PC-3 (cell line): ENCODE measurements around the gene EFCAB11. TPM values are rescaled to one million over a fixed set of nuclear protein-coding genes. Genes with fewer than 3 reads are reported as not detected.

Experiments
- ATAC-seq: fragments of 200-7000 bp; cut with Tn5 transposase; 2 replicates; pipeline ENCODE4 v1.9.1; 2020; ENCODE audit warnings: mild to moderate bottlenecking, moderate library complexity
- BruUV-seq: library from RNA; stranded (reverse); fragments of 400-500 nt; replicated peaks from 2 replicates; lab custom pipeline; 2021; lab: Mats Ljungman, UMichigan
- CTCF ChIA-PET: fragments of 300-600 bp; sonication (Branson Sonifier 250); formaldehyde crosslinking; loops from one replicate; lab custom pipeline; 2022; ENCODE audit warnings: antibody characterized with exemption; lab: Charles Lee
- POLR2A ChIA-PET: fragments of 300-600 bp; sonication (Branson Sonifier 250); formaldehyde crosslinking; loops from one replicate; lab custom pipeline; 2022; ENCODE audit warnings: antibody characterized with exemption; ENCODE audit not compliant: unreplicated experiment; lab: Charles Lee
- DNase-seq: peaks from one replicate; pipeline ENCODE4 v3.0.0-alpha.2; 2015
- H2AFZ ChIP-seq: fragments of 300-600 bp; sonication (generic); 2 replicates; pipeline ENCODE4 v1.6.0; 2016; ENCODE audit warnings: antibody characterized with exemption, low read length
- H3F3A ChIP-seq: fragments of 300-600 bp; sonication (generic); one replicate; pipeline ENCODE4 v1.6.0; 2017; ENCODE audit warnings: antibody characterized with exemption, low read length, control low read depth, mild to moderate bottlenecking; ENCODE audit not compliant: unreplicated experiment
- H3K27ac ChIP-seq: fragments of 300-600 bp; sonication (generic); 2 replicates; pipeline ENCODE4 v1.5.1; 2016; ENCODE audit warnings: mild to moderate bottlenecking, low read length
- H3K27me3 ChIP-seq: fragments of 300-600 bp; sonication (generic); 2 replicates; pipeline ENCODE4 v1.6.1; 2016; ENCODE audit warnings: low read length, mixed read lengths
- H3K36me3 ChIP-seq: fragments of 300-600 bp; sonication (generic); 2 replicates; pipeline ENCODE4 v1.6.1; 2016; ENCODE audit warnings: low read depth, mixed run types, low read length, mixed read lengths
- H3K4me1 ChIP-seq: fragments of 300-600 bp; sonication (generic); 2 replicates; pipeline ENCODE4 v1.5.1; 2016; ENCODE audit warnings: low read length; ENCODE audit not compliant: insufficient read depth
- H3K4me2 ChIP-seq: fragments of 300-600 bp; sonication (generic); 2 replicates; pipeline ENCODE4 v1.6.0; 2016; ENCODE audit warnings: low read length
- H3K4me3 ChIP-seq: fragments of 300-600 bp; sonication (generic); 2 replicates; pipeline ENCODE4 v1.5.1; 2016; ENCODE audit warnings: mild to moderate bottlenecking, low read length, mixed read lengths
- H3K79me2 ChIP-seq: fragments of 300-600 bp; sonication (generic); 2 replicates; pipeline ENCODE4 v1.6.1; 2017; ENCODE audit warnings: low read length, mixed read lengths
- H3K9ac ChIP-seq: fragments of 300-600 bp; sonication (generic); 2 replicates; pipeline ENCODE4 v1.6.0; 2016; ENCODE audit warnings: mild to moderate bottlenecking, low read length
- H3K9me2 ChIP-seq: fragments of 300-600 bp; sonication (generic); replicated peaks from 2 replicates; pipeline ENCODE4 v1.6.1; 2016; ENCODE audit warnings: mixed run types, low read length, mixed read lengths
- H3K9me3 ChIP-seq: fragments of 300-600 bp; sonication (generic); 2 replicates; pipeline ENCODE4 v1.6.1; 2016; ENCODE audit warnings: low read length, mixed read lengths
- H4K20me1 ChIP-seq: fragments of 300-600 bp; sonication (generic); 2 replicates; pipeline ENCODE4 v1.6.1; 2016; ENCODE audit warnings: low read length, mixed read lengths
- EZH2 ChIP-seq: fragments of 300-600 bp; sonication (generic); IDR thresholded peaks from one replicate; pipeline ENCODE4 v1.6.1; 2017; ENCODE audit warnings: antibody characterized with exemption, mild to moderate bottlenecking, low read length; ENCODE audit not compliant: unreplicated experiment
- EZH2phosphoT487 ChIP-seq: fragments of 300-600 bp; sonication (generic); IDR thresholded peaks from 2 replicates; pipeline ENCODE4 v1.6.1; 2018; ENCODE audit warnings: mild to moderate bottlenecking, antibody characterized with exemption, low read length, borderline replicate concordance
- intact Hi-C: fragments of 100-400 bp; cut with micrococcal nuclease; formaldehyde crosslinking; loops from 2 replicates; pipeline ENCODE4 v1.9.0; 2023
- total RNA-seq: library from RNA; depleted of rRNA; stranded (reverse); fragments of >200 nt; gene quantifications from 2 replicates; pipeline ENCODE4 v1.2.3, GENCODE V29; 2014
- TF ChIP-seq, protein P1 (sequence below): fragments of 300-600 bp; sonication (generic); conservative IDR thresholded peaks from 2 replicates; pipeline ENCODE4 v1.5.1; 2017; ENCODE audit warnings: antibody characterized with exemption, low read depth, mild to moderate bottlenecking, low read length

EFCAB11 gene
- total RNA-seq, 1 experiment from 2014 or later, result 7.0 TPM

DNA sequence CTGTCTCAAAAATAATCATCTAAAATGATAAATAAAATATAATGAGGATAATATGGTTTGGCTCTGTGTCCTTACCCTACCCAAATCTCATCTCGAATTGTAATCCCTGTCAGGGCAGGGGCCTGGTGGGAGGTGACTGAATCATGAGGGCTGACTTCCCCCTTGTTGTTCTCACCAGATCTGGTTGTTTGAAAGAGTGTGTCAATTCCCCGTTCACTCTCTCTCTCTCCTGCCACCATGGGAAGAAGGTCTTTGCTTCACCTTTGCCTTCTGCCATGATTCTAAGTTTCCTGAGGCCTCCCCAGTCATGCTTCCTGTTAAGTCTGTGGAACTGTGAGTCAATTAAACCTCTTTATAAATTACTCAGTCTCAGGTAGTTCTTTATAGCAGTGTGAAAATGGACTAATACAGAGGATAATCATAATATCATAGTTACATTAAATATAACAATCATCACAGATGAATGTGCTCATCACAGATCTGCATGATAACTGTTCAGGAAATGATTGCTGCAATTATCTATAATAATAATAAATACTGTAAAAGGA is 12.6 kb downstream of the EFCAB11 start:
- no peak overlapping the region for H3K4me3 ChIP-seq
- H3K27ac ChIP-seq, result no peak overlapping the region
- H3K27me3 ChIP-seq, result no peaks in the 10 kb centered on the region
- POLR2A ChIA-PET, result no interaction called here
- H3F3A ChIP-seq, result no peaks in the 10 kb centered on the region
- BruUV-seq, result no TSS peak
- CTCF ChIA-PET, result no interaction called here
- H3K36me3 ChIP-seq, result no peaks in the 10 kb centered on the region
- no peaks in the 10 kb centered on the region for H4K20me1 ChIP-seq
- DNase-seq (no peak), ATAC-seq (no peak)
- H3K79me2 ChIP-seq, result no peaks in the 10 kb centered on the region
- no peak overlapping the region for H2AFZ ChIP-seq
- TF ChIP-seq, protein P1, sequence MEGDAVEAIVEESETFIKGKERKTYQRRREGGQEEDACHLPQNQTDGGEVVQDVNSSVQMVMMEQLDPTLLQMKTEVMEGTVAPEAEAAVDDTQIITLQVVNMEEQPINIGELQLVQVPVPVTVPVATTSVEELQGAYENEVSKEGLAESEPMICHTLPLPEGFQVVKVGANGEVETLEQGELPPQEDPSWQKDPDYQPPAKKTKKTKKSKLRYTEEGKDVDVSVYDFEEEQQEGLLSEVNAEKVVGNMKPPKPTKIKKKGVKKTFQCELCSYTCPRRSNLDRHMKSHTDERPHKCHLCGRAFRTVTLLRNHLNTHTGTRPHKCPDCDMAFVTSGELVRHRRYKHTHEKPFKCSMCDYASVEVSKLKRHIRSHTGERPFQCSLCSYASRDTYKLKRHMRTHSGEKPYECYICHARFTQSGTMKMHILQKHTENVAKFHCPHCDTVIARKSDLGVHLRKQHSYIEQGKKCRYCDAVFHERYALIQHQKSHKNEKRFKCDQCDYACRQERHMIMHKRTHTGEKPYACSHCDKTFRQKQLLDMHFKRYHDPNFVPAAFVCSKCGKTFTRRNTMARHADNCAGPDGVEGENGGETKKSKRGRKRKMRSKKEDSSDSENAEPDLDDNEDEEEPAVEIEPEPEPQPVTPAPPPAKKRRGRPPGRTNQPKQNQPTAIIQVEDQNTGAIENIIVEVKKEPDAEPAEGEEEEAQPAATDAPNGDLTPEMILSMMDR, result no peak
- TF ChIP-seq EZH2, result no peak
- TF ChIP-seq EZH2phosphoT487, result no peak
- H3K4me2 ChIP-seq, result no peak overlapping the region
- no peaks in the 10 kb centered on the region for H3K4me1 ChIP-seq
- intact Hi-C loops, result no loop called here
- H3K9ac ChIP-seq, result no peak overlapping the region
- no peaks in the 10 kb centered on the region for H3K9me2 ChIP-seq
- no peaks in the 10 kb centered on the region for H3K9me3 ChIP-seq

DNA sequence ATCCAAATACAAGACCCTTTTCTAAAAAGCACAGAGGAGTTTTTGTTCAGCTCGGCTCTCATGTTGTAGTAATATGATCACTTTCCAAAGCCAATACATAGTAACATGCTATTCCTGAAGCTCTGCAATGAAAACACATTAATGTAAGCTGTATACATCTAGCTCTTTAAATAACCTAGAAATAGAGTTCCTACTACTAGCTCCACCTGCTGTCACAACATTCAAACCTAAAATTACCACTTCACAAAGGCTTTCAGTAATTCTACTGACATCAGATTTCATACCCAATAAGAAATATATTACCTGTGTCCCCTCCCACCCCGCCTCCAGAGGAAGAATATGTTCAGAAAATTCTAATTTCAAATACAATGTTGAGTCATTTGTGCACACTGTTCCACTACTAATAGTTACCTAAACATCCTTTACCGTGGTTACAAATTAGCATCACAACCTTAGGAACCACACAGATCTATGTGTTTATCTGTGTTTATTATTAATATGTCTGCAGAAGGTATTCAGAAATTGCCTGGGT is 17.8 kb downstream of the EFCAB11 start:
- no peak for TF ChIP-seq EZH2phosphoT487
- TF ChIP-seq, protein P1, result peak; percentile 46
- no peak overlapping the region for H3K27ac ChIP-seq
- H4K20me1 ChIP-seq, result no peaks in the 10 kb centered on the region
- no peak overlapping the region for H3K4me2 ChIP-seq
- POLR2A ChIA-PET, result interaction anchor here (0.6 kb wide), 1 partner anchor 16 kb away, joined by 3 read pairs; no protein-coding TSS in a partner anchor
- no peak overlapping the region for H3K9ac ChIP-seq
- no peak overlapping the region for H3K4me3 ChIP-seq
- DNase-seq (peak; percentile 26), ATAC-seq (peak; percentile 64)
- no peaks in the 10 kb centered on the region for H3K36me3 ChIP-seq
- no peaks in the 10 kb centered on the region for H3K9me2 ChIP-seq
- no peaks in the 10 kb centered on the region for H3K79me2 ChIP-seq
- no peak overlapping the region for H2AFZ ChIP-seq
- no peaks in the 10 kb centered on the region for H3K4me1 ChIP-seq
- H3K9me3 ChIP-seq, result no peaks in the 10 kb centered on the region
- intact Hi-C loops, result loop anchor here (5.0 kb wide), 1 partner anchor 909 kb away; no protein-coding TSS in a partner anchor
- no peaks in the 10 kb centered on the region for H3F3A ChIP-seq
- H3K27me3 ChIP-seq, result no peaks in the 10 kb centered on the region
- no TSS peak for BruUV-seq
- CTCF ChIA-PET, result interaction anchor here (0.7 kb wide), 1 partner anchor 896 kb away, joined by 3 read pairs; no protein-coding TSS in a partner anchor

DNA sequence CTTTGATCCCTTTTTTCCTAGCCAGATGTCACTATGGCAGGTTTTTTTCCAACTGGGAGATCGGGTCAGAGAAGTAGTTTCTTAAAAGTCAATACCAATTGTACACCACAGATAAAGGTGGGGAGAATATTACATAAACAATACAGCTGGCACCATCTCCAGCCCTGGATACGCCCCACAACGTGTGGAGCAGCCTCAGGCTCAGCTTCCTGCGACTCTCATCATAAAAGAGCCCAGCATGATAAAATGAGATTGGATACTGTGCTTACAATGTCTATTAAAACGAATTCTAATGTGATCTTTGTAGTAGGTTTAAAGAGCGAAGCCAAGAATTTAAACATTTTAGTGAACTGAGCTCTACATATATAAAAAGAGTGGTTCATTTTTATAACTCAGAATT is 21.5 kb downstream of the EFCAB11 start:
- H3K27me3 ChIP-seq, result no peaks in the 10 kb centered on the region
- no peak for DNase-seq
- intact Hi-C loops, result no loop called here
- TF ChIP-seq, protein P1, result no peak
- TF ChIP-seq EZH2phosphoT487 (no peak), EZH2 (no peak)
- POLR2A ChIA-PET, result no interaction called here
- CTCF ChIA-PET, result no interaction called here
- no peaks in the 10 kb centered on the region for H3K9me2 ChIP-seq
- H3K4me1 ChIP-seq, result no peaks in the 10 kb centered on the region
- no peaks in the 10 kb centered on the region for H3K9me3 ChIP-seq
- no peak overlapping the region for H3K27ac ChIP-seq
- no peaks in the 10 kb centered on the region for H4K20me1 ChIP-seq
- no peak overlapping the region for H2AFZ ChIP-seq
- BruUV-seq, result no TSS peak
- no peaks in the 10 kb centered on the region for H3F3A ChIP-seq
- no peaks in the 10 kb centered on the region for H3K79me2 ChIP-seq
- no peak overlapping the region for H3K4me2 ChIP-seq
- no peak overlapping the region for H3K9ac ChIP-seq
- H3K4me3 ChIP-seq, result no peak overlapping the region
- ATAC-seq, result 0 out of 2 replicates have a peak, but pooled peaks have one; percentile 33
- H3K36me3 ChIP-seq, result no peaks in the 10 kb centered on the region
